ENCODE results near the gene HSD17B8.

GRCh38 chr6:33192671-33193602 lies 11.5 kb upstream of the HSD17B8 start:
- TF ChIP-seq CTCF (IDR thresholded peaks at IDR 0.05) (no peak), EP300 (IDR thresholded peaks at IDR 0.05) (no peak)
